Germinal center (tissue), 1 donor: ENCODE measurements around the gene LZTS2.
A peak's percentile ranks its signal among the peaks of the same experiment; 100 is the strongest.
"Not testable (repeated sequence)": the region's sequence is repeated elsewhere in the genome, so short reads cannot be mapped to it uniquely, and the experiment has no call there.

Experiments
- DNase-seq: peaks from one replicate; pipeline ENCODE4 v3.0.0; 2012; ENCODE audit warnings: mixed read lengths, low spot score

Gene LZTS2

GRCh38 chr10:101032637-101033224 lies 33.1 kb downstream of the LZTS2 start:
- DNase-seq: no peak

- no peak for DNase-seq
Measured at GRCh38 chr10:101033276-101033675, 33.7 kb downstream of the LZTS2 start.

- not testable (repeated sequence) for DNase-seq
Measured at GRCh38 chr10:101034404-101034803, 34.8 kb downstream of the LZTS2 start.

- no peak for DNase-seq
Measured at GRCh38 chr10:101035314-101035713, 35.7 kb downstream of the LZTS2 start.

GRCh38 chr10:101035916-101036702 lies 36.5 kb downstream of the LZTS2 start:
- no peak for DNase-seq

- DNase-seq: no peak
Measured at GRCh38 chr10:101036726-101037125, 37.1 kb downstream of the LZTS2 start.

GRCh38 chr10:101038484-101038883 lies 38.9 kb downstream of the LZTS2 start:
- no peak for DNase-seq

GRCh38 chr10:101040061-101040460 lies 40.5 kb downstream of the LZTS2 start:
- DNase-seq: no peak

GRCh38 chr10:101040851-101041250 lies 41.2 kb downstream of the LZTS2 start:
- DNase-seq: no peak

- DNase-seq: peak; percentile 87
Measured at GRCh38 chr10:101041252-101041761, 41.7 kb downstream of the LZTS2 start.

- DNase-seq: no peak
Measured at GRCh38 chr10:101042118-101042517, 42.5 kb downstream of the LZTS2 start.

- peak; percentile 89 for DNase-seq
Measured at GRCh38 chr10:101042667-101043362, 43.2 kb downstream of the LZTS2 start.

- DNase-seq: no peak
Measured at GRCh38 chr10:101043363-101043707, 43.7 kb downstream of the LZTS2 start.

GRCh38 chr10:101044117-101044516 lies 44.5 kb downstream of the LZTS2 start:
- no peak for DNase-seq

GRCh38 chr10:101046332-101047238 lies 47.0 kb downstream of the LZTS2 start:
- DNase-seq: no peak

- DNase-seq: no peak
Measured at GRCh38 chr10:101047268-101047667, 47.7 kb downstream of the LZTS2 start.

- no peak for DNase-seq
Measured at GRCh38 chr10:101047961-101048892, 48.6 kb downstream of the LZTS2 start.

GRCh38 chr10:101050208-101051069 lies 50.8 kb downstream of the LZTS2 start:
- peak; percentile 84 for DNase-seq

- DNase-seq: no peak
Measured at GRCh38 chr10:101052285-101052684, 52.7 kb downstream of the LZTS2 start.

- no peak for DNase-seq
Measured at GRCh38 chr10:101053516-101053915, 53.9 kb downstream of the LZTS2 start.
